NCI-H2081 treated with DMSO at 0.1 percent for 48 hours (cell line): ENCODE data around the gene CCDC12.

Source experiments
- DNase-seq: peaks from one replicate; lab custom pipeline; 2025; lab: John Stamatoyannopoulos, UW

Gene CCDC12

DNA sequence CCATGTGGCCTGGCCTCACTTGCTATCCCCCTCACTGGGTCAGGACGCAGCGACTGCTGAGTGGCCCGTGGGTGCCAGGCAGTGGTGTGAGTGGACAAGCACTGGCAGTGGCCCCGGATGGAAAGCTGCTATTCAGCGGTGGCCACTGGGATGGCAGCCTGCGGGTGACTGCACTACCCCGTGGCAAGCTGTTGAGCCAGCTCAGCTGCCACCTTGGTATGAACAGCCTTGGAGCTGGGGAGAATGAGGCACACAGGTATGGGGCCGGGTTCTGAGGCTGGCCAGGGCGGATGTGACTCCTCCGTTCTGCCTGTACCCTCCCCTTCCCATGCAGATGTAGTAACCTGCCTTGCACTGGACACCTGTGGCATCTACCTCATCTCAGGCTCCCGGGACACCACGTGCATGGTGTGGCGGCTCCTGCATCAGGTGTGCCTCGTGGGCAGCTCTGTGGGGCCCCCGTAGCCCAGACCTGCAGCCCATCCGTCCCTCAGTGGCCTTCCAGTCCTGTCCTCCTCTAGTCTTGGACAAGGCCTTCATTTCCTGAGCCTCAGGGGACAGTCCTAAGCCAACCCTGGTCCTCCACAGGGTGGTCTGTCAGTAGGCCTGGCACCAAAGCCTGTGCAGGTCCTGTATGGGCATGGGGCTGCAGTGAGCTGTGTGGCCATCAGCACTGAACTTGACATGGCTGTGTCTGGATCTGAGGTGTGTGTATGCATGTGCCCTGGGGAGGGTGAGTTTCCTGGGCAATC, 31.1 kb upstream of the CCDC12 start:
- no peak for DNase-seq

DNA sequence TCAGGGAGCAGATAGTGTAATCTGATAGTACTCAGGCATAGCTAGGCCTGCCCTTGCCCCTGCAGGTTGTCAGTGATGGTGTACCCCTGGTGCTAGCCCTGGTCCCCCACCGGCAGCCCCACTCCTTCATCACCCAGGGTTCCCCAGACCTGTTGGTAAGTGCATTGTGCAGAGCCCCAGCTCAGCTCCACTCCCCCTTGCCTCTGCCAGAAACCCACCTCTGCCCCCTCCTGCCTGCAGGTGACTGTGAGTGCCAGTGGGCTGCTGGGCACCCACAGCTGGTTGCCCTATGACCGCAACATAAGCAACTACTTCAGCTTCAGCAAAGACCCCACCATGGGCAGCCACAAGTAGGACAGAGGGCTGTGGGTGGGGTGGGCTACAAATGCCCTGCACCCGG, 30.5 kb upstream of the CCDC12 start:
- no peak for DNase-seq

DNA sequence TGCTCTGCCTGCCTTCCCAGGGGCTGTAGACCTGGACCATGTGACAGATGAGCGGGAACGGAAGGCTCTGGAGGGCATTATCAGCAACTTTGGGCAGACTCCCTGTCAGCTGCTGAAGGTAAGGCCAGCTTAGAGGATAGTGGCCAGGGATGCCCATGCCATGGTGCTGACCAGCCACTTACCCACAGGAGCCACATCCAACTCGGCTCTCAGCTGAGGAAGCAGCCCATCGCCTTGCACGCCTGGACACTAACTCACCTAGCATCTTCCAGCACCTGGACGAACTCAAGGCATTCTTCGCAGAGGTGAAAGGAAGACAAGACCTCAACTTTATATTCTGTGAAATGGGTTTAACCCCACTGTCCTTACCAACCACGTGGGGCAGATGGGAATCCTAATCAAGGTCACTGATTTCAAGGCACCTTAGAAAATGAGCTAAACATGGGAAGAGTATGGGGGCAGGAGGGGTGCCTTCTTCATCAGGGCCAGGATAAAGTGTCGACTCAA, 29.7 kb upstream of the CCDC12 start:
- no peak for DNase-seq

DNA sequence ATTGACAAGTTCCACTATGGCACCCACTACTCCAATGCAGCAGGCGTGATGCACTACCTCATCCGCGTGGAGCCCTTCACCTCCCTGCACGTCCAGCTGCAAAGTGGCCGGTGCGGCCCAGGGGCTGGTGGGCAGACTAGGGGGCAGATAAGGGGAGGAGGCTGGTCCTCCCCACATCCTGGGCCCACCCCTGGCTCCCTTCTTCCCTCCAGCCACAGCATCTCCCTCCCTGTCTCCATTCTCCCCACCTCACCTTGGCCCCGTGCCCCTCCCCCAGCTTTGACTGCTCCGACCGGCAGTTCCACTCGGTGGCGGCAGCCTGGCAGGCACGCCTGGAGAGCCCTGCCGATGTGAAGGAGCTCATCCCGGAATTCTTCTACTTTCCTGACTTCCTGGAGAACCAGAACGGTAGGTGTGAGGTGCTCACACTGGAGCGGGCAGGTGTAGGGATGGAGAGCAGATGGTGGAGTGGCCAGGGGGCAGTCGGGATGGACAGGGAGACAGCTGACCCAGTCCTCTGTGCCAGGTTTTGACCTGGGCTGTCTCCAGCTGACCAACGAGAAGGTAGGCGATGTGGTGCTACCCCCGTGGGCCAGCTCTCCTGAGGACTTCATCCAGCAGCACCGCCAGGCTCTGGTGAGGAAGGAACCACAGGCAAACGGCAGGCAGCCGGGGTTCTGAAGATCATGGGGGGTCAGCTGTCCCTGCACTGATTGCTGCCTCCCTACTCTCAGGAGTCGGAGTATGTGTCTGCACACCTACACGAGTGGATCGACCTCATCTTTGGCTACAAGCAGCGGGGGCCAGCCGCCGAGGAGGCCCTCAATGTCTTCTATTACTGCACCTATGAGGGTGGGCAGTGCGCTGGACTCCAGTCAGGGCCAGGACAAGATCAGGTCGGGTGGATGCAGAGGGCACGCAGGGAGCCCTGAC, 28.9 kb upstream of the CCDC12 start:
- no peak for DNase-seq

DNA sequence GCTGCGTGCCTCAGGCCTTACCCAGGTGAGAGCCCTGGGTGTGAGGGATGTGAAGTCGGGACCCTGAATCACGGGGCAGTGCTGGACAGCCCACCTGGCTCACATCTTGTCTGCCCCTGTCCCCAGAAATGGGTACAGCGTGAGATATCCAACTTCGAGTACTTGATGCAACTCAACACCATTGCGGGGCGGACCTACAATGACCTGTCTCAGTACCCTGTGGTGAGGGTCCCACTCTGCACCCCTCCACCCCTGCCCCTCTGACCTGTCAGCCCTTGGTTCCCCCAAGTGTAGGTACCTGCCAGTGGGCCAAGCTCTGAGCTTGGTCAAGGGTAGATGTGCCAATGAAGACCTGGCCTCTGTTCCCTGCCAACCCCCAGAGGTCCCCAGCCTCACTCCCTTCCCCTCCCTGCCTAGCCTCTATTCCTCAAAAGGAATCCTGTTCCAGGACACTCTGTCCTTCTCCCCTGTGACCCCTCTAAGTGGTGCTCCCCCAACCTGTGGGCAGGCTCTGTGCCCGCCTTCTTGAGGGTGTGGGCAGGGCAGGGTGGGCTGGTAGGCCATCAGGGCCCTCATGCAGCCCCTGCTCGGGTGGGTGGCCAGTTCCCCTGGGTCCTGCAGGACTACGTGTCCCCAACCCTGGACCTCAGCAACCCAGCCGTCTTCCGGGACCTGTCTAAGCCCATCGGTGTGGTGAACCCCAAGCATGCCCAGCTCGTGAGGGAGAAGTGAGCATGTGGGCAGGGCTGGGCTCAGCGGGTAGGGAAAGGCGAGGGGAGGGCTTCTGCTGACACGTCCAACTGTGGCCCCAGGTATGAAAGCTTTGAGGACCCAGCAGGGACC, 28.0 kb upstream of the CCDC12 start:
- DNase-seq, result no peak

DNA sequence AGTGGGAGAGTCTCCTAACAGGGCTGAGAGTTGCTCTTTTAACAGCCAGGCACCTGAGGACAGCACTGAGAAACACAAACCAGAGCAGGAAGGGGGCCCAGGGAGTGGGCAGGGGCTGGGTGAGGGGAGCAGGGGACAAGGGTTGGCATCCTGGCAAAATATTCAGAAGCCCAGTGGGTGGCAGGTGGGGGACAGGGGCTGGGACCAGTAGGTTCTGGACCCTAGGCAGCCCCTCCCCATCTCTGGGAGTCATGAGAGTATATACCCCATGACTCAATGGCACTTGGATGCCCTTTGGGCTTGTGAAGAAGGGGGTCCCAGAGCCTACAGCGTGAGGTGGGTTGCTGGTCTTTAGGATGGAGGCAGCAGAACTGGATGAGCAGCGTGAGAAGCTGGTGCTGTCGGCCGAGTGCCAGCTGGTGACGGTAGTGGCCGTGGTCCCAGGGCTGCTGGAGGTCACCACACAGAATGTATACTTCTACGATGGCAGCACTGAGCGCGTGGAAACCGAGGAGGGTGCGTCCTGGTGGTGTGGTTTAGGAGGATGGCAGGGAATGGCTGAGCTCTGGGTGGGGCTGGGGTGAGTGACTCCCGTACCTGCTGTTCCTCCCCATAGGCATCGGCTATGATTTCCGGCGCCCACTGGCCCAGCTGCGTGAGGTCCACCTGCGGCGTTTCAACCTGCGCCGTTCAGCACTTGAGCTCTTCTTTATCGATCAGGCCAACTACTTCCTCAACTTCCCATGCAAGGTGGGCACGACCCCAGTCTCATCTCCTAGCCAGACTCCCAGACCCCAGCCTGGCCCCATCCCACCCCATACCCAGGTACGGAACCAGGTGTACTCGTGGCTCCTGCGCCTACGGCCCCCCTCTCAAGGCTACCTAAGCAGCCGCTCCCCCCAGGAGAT, 27.2 kb upstream of the CCDC12 start:
- DNase-seq, result no peak

DNA sequence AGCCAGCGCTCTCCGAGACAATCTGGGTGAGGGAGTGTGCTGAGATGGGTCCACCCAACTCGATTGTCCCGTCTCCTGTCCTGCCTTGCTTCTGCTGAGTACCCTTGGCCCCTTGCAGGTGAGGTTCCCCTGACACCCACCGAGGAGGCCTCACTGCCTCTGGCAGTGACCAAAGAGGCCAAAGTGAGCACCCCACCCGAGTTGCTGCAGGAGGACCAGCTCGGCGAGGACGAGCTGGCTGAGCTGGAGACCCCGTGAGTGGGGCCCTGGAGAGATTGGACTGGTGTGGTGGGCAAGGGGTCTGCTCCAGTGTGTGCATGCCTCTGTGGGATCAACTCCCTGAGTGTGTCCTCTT, 26.5 kb upstream of the CCDC12 start:
- DNase-seq, result no peak

DNA sequence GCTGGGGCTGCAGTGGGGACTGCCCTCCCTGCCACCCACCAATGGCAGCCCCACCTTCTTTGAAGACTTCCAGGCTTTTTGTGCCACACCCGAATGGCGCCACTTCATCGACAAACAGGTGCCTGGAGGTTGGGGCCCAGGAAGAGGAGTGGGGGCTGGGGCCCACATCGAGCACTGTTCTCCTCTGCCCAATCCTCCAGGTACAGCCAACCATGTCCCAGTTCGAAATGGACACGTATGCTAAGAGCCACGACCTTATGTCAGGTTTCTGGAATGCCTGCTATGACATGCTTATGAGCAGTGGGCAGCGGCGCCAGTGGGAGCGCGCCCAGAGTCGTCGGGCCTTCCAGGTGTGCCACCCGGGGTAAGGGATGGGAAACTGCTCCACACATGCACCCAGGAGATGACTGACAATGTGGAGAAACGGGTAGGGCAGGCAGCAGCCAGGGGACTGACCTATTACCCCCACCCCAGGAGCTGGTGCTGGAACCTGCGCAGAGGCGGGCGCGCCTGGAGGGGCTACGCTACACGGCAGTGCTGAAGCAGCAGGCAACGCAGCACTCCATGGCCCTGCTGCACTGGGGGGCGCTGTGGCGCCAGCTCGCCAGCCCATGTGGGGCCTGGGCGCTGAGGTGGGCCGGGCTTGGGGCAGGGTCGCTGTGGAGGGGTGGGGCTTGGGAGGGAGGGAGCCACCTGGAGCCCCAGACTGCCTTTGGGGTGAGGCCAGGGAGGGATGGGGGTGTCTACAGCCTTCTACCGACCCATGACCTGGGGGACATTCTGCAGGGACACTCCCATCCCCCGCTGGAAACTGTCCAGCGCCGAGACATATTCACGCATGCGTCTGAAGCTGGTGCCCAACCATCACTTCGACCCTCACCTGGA, 25.9 kb upstream of the CCDC12 start:
- DNase-seq, result no peak

DNA sequence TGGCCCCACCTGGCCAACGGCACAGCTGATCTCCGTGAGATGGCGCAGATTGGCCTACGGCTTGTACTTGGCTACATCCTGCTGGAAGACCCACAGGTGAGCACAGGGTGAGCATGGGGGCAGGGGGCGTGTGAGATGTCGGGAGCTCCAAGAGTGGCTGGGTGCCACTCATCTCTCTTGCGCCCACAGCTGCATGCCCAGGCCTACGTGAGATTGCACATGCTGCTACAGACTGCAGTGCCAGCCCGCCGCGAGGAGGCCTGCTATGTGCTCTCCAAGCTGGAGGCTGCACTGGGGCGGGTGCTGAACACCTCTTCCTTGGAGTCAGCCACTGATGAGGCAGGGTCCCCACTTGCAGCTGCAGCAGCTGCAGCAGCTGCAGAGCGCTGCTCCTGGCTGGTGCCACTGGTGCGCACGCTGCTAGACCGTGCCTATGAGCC, 25.2 kb upstream of the CCDC12 start:
- no peak for DNase-seq

DNA sequence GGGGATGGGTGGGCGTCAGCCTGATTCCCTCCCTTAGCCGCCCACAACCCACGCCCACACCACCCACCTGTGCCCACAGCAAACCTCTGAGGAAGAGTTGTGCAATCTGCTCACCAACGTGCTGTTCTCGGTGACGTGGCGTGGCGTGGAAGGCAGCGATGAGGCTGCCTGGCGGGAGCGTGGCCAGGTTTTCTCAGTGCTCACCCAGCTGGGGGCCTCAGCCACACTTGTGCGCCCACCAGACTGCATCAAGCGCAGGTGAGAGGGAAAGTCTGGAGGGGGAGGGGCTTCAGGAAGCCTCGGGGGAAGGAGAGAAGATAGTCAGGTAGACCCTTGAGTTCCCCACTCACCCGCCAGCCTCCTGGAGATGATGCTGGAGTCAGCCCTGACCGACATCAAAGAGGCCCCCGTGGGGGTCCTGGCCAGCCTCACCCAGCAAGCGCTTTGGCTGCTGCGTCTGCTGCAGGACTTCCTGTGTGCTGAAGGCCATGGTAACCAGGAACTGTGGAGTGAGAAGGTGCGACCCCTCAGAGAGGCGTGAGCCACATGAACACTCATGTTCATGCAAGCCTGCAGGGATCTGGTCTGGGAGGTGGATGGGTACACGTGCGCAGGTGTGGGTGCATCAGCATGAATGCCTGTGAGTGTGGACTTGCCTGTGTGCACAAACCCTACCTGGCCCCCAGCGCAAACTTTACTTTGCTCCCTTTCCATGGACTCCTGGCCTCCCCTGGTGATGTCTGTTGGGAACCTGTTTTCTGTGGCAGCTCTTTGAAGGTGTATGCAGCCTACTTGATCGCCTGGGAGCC, 24.6 kb upstream of the CCDC12 start:
- DNase-seq, result no peak

DNA sequence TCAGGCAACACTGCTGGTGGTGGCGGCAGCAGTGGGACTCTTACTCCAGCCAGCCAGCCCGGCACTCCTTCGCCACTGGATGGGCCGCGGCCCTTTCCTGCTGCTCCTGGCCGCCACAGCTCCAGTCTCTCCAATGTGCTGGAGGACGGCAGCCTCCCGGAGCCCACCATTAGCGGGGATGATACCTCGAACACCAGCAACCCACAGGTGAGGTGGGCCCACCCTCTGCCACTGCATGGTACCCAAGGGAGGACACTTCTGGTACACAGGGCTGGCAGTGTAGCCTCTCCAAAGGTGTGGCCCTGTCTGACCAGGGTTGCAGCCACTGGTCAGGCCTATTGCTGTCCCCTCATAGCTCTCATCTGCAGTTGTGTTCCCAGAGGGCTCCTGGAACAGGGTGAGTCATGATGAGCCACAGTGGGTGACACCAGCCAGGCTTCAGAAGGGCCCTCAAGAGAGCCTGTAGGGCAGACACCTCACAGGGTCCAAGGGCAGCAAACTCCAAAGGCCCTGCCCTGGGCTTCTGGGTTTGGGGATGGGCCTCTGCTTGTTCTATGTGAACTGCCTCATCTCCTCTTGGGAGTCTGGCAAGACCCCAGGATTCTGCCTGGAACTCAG, 23.8 kb upstream of the CCDC12 start:
- DNase-seq, result no peak

DNA sequence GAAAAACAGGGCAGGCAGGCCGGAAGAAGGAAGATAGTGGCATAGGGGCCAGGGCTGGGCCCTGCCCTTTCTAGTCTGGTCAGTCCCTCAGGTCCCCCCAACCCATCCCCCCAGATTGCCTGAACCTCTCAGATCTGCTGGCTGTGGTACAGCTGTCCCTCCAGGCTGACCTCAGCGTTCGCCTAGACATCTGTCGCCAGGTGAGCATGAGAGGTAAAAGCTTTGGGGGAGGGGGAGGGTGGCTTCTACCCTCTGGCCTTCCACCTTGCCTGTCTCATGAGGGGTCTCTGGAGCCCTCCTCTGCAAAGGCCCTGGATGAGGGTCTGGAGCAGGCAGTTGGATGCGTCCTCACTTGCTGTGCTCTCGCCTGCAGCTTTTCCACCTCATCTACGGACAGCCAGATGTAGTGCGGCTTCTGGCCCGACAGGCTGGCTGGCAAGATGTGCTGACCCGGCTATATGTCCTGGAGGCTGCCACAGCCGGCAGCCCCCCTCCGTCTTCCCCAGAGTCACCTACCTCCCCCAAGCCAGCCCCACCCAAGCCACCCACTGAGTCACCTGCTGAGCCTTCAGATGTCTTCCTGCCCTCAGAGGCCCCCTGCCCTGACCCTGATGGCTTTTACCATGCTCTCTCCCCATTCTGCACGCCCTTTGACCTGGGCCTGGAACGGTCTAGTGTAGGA, 23.1 kb upstream of the CCDC12 start:
- DNase-seq, result no peak

DNA sequence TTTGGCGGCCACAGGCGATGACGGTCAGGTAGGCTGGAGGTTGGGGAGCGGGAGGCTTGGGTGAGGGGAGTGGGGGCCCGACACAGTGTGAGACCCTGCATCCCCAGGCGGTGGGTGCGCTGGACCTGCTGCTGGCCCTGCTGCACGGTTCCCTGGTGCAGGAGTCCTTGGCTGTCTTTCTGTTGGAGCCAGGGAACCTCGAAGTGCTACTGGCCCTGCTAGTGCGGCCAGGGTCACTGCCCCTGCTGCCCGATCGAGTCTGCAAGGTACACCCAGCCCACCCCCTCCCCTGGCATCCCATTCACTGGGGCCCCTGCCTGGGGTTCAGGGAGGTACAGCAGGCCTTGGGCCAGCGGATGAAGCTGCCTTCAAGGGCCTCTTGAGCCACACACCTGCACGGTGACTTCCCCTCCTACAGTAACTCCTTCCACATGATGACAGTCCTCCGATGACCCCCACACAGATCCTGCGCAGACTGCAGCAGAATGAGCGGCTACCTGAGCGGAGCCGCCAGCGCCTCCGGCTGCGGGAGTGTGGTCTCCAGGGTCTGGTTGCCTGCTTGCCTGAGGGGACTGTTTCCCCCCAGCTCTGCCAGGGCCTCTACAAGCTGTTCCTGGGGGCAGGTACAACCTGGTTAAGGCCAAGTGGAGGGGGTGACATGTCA, 22.4 kb upstream of the CCDC12 start:
- DNase-seq, result no peak

DNA sequence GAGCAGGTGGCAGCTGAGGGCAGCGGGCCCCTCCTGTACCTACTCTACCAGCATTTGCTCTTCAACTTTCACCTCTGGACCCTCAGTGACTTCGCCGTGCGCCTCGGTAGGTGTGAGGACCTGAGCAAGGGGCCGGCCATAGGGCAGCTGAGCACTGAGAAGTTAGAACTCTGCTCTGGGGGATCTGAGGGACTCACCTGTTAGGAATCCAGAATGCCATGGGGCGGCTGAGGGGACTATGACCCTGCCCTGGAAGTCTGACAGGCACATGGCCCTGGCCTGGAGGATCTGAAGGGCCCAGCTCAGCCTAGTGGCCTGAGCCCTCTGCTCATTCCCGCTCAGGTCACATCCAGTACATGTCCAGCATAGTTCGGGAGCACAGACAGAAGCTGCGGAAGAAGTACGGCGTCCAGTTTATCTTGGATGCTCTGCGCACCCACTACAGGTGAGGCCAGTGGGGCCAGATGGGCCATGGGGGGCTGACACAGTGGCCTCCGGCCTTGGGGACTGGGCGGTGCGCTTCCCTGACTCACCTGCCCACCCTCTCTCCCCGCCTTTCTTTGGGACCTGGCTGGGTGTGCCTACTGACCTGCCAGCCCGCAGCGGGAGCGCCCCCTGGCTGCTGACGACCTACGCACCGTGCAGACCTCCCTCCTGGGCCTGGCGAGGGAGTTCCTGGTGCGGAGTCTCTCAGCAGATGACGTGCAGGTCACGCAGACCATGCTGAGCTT, 21.7 kb upstream of the CCDC12 start:
- no peak for DNase-seq

DNA sequence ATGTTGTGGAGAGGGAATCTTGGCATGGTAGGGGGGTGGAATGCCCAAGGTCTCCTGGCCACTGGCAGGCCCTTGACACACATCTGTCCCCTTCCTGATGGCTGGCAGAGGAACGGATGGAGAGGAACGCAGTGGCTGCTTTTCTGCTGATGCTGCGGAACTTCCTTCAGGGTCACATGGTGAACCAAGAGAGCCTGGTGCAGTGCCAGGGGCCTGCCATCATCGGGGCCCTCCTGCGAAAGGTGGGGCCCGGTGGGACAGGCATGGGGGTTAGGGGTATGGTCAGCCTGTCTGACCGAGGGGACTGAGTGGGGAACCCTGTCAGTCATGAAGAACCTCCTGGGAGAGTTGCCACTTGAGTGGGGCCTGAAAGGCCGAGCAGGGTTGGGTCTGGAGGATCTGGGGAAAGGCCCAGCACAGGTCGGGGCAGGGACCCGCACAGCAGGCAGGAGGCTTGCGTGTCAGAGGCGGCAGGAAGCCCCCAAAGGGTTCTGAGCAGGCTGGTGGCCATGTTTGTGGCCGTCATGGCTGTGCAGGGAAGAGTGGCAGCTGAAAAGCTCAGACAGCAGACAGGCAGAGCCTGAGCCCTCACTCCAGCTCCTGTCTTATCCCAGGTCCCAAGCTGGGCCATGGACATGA, 21.0 kb upstream of the CCDC12 start:
- no peak for DNase-seq

DNA sequence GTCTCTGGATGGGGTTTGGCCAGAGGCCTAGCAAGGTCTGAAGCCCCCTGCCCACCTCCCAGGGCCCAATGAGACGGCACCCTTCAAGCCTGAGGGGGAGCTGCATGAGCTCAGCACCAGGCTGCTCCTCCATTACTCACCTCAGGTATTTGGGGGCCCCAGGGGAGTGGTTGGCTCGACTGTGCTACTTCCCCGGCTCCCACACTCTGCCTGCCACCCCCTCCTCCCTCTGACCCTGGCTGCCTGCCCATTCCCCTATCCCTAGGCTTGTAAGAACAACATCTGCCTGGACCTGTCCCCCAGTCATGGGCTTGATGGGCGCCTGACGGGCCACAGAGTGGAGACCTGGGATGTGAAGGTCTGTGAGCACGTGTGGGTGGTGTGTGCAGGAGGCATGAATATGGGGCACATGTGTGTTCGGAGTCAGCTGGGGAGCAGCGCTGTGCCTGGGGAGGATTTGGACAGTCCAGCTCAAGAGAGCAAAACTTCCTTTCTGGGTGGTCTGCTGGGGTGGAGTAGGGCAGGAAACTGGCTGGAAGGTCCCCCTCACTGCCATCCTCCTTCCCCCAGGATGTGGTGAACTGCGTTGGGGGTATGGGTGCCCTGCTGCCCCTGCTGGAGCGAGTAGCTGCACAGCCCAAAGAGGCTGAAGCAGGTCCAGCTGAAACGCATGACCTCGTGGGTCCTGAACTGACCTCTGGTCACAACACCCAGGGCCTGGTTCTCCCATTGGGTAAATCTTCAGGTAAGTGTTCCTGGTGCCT, 20.3 kb upstream of the CCDC12 start:
- DNase-seq, result no peak
